HG03097 (cell line): ENCODE measurements around the gene TRMT5.

ENCODE experiments used
- ATAC-seq: cut with Tn5 transposase; IDR thresholded peaks from one replicate; pipeline ENCODE4 v1.9.1; 2021; ENCODE audit not compliant: unreplicated experiment, low FRiP score

The TRMT5 gene

DNA sequence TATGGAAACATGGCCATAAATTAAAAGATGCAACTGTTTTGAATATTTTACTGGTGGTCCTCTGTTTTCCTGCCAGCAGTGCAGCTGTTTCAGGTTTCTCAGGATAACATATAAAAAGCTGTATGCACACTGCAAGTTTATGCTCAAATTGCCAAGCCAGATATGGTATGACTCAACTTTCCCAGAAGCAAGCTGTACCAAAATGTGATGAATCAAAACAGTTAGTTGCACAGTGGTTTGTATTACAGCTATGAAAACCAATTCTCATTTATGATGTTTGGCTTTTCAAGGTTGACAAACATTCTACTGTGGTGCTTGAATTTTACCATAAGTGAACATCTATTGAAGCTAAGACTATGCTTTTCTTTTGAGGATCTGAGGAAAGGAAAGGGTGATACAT, 15.5 kb downstream of the TRMT5 start:
- no peak for ATAC-seq

DNA sequence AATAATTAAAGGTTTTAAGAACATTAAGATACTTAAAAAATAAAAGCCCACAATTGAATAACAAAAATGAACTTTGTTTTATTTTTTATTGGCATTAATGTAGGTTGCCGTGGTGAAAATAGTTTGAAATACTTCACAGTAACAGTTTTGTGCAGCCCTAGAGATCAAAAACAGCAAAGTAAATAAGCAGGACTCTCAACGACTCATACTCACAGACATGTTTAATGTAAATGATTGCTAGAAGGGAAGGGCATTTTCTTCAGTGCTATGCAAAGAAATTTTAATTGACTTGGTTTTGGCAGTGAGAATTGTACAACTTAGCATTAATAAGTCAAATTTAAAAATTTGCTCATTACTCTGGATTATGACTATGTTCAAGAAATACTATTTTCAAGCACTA, 16.0 kb downstream of the TRMT5 start:
- ATAC-seq: no peak

DNA sequence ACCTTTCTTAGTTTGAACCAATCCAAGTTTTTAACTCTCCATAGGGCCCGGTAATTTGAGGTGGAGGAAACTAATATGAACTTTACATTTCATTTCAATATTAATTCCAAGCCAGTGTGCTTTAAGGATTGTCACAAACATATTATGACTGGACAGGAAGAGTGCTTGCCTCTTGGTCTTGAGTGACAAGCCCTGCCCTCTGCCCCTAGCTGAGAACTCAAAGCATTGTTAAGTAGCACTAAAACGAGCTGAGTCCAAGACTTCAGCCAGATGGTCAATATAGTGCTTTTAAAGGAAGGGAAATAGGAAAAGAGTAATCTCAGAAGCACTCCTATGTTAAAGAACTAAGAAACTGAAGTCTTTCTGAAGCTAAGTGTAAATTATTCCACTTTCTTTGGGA, 17.1 kb downstream of the TRMT5 start:
- no peak for ATAC-seq

- ATAC-seq: no peak
Observed at GRCh38 chr14:60958146-60958545, 22.7 kb downstream of the TRMT5 start.

- ATAC-seq: no peak
Observed at GRCh38 chr14:60956632-60957031, 24.2 kb downstream of the TRMT5 start.

DNA sequence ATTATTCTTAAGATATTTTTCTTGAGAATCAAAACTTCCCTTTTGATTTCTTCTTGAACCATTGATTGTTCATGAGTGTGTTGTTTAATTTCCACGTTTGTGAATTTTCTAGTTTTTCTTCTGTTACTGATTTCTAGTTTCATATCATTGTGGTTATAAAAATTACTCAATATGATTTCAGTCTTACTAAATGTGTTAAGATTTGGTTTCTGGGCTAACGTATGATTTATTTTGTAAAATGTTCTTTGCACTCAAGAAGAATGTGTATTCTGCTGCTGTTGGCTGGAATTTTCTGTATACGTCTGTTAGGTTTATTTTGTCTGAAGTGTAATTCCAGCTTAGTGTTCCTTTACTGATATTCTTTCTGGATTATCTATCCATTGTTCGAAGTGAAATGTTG, 24.7 kb downstream of the TRMT5 start:
- no peak for ATAC-seq

DNA sequence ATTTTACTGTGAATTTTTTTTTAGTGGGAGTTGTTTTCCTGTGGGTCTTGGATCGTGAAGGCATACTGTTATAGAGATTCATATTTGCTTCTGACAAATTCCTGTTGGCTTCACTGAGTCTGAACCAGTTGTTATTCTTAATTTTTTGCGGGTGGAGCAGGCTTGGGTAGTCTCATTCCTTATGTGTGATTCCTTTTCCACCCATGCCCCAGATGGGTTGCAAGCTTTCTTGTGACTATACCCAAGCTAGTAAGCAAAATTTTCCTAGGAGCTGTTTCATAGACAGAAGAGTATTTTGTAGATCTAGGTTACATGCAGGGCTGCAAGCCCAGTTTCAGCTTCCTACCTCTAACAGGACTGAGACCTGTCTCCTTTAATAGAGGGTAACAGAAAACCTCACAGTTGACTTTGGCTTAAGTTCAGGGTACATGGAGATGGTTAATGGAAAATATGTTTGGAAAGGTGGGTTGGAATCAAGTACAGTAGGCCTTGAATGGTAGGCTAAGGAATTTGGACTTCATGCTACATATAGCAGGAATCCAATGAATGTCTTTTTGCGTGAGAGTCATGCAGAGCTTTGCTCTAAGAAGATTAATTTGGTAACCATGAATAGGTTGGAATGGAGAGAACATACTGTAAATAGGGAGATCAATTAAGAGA, 29.0 kb downstream of the TRMT5 start:
- no peak for ATAC-seq

- ATAC-seq: no peak
Observed at GRCh38 chr14:60946773-60947172, 34.1 kb downstream of the TRMT5 start.

DNA sequence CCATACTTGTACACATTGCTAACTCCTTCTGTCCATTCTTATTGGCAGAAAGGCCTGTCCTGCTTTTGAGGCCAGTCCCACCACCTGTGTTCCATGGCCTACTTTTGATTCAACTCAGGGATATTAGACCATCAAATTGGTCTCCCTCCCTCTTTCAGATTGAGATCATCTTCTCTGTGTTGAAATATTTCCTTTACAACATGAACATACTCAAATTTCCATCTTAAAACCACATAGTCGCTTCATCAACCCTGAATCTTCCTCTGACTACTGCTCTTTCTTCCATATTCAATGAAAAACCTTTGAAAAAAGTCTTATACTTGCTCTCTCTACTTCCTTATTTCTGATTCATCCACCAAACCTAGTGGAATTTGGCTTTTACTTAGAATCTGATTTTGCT, 34.9 kb downstream of the TRMT5 start:
- ATAC-seq: no peak

DNA sequence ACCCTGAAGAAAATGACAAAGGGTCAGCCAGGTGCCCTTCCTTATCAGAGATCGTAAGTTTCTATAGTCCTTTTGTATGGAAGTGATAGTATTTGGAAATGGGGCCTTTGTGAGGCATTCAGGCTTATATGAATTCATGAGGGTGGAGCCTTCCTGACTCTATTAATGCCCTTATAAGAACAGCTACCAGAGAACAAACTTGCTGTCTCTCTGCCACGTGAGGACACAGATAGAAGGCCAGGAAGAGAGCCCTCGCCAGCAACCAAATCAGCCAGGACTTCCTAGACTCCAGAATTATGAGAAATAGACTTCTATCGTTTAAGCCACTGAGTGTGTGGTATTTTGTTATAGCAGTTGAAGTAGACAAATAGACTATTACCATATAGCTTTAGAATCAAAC, 36.7 kb downstream of the TRMT5 start:
- ATAC-seq: no peak

GRCh38 chr14:60943637-60944032, 37.2 kb downstream of the TRMT5 start:
- no peak for ATAC-seq

DNA sequence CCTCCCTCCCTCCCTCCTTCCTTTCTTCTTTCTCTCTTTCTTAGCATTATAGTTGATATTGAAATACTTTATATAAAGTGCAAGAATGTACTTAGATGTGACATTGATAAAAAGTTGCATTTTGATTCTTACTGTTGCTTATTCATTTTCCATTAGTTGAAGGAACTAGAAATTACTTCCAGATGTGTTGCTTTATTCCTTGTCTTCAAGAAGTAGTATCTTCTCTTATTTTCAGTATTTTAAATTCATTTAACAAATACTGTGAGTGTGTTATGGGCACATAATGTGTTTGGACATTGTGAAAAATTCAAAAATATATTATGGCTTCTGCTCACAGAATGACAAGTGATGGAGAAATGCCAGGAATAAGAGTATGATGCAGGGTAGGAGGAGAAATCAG, 45.6 kb downstream of the TRMT5 start:
- ATAC-seq: no peak

DNA sequence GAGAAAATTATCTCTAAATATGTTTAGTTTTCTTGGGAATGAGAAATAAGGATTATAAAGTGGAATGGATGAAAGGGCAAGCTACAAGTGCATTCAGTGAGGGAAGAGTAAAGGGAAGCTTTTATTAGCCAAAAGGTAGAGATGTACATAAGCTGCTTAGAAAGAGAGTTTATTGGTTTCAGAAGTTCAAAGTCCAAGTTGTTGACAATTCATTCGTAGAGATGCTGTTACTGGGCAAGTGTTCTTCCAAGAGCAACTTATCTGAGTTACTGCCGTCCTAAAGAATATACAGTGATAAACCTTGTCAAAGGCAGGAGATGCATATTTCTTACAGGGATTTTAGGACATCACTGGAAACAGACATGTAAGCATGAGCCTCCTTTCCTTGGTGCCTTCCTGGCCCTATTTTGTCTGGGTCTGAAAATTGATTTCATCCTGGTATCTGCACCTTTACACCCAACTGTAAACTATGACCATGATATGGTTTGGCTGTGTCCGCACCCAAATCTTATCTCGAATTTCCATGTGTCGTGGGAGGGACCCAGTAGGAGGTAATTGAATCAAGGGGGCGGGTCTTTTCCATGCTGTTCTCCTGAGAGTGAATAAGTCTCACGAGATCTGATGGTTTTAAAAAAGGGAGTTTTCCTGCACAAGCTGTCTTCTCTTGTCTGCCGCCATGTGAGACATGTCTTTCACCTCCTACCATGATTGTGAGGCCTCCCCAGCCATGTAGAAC, 46.8 kb downstream of the TRMT5 start:
- ATAC-seq: no peak

GRCh38 chr14:60931218-60931617, 49.7 kb downstream of the TRMT5 start:
- no peak for ATAC-seq

GRCh38 chr14:60926002-60926401, 54.9 kb downstream of the TRMT5 start:
- no peak for ATAC-seq

DNA sequence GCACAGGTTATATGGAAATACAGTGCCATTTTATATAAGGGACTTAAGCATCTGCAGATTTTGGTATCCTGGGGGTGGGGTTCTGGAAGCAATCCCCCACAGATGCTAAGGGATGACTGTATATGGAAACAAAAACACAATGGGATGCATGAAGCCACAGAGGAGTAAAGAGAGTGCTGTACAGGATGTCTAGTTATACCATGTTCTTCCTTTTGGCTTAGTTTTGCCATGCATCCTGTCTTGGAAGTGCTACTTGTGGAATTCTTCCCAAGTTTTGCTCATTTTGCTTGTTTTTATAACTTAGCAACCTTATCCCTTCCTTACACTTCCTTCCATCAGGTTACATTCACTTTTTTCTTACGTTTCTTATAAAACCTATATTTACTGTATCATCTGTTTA, 55.6 kb downstream of the TRMT5 start:
- no peak for ATAC-seq

- no peak for ATAC-seq
Observed at GRCh38 chr14:60922050-60922449, 58.8 kb downstream of the TRMT5 start.
